Adrenal gland (tissue), 5 donors: Measurements from ENCODE around the gene VAC14.

Experiments used
- POLR2A ChIP-seq, 2 donors: fragments of 450-650 bp; IDR thresholded peaks; one replicate each; pipeline ENCODE4 v1.6.1; 2017; ENCODE audit warnings: antibody characterized with exemption in 2 of 2, mild to moderate bottlenecking in 2 of 2, moderate library complexity in 1 of 2
- TF ChIP-seq, protein P1 (sequence below), 6 experiments: fragments of 450-650 bp in 4 of 6; fragments of 200-600 bp in 2 of 6; sonication (generic) in 1 of 6; IDR thresholded peaks; 1 replicate in 5 of 6; 2 replicates in 1 of 6; pipeline versions ENCODE4 v1.5.1 to v1.8.0; 2016 to 2021; ENCODE audit warnings: antibody characterized with exemption in 6 of 6, mild to moderate bottlenecking in 2 of 6, moderate library complexity in 1 of 6
- donor health status: DM: no; HTN: no; CAD: no.

GRCh38 chr16:70683146-70683944 is 117.6 kb downstream of the VAC14 start:
- TF ChIP-seq, protein P1, sequence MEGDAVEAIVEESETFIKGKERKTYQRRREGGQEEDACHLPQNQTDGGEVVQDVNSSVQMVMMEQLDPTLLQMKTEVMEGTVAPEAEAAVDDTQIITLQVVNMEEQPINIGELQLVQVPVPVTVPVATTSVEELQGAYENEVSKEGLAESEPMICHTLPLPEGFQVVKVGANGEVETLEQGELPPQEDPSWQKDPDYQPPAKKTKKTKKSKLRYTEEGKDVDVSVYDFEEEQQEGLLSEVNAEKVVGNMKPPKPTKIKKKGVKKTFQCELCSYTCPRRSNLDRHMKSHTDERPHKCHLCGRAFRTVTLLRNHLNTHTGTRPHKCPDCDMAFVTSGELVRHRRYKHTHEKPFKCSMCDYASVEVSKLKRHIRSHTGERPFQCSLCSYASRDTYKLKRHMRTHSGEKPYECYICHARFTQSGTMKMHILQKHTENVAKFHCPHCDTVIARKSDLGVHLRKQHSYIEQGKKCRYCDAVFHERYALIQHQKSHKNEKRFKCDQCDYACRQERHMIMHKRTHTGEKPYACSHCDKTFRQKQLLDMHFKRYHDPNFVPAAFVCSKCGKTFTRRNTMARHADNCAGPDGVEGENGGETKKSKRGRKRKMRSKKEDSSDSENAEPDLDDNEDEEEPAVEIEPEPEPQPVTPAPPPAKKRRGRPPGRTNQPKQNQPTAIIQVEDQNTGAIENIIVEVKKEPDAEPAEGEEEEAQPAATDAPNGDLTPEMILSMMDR (IDR thresholded peaks at IDR 0.05) = no peak
- TF ChIP-seq POLR2A (IDR thresholded peaks at IDR 0.05) = no peak
